ENCODE measurements around the gene ATRNL1.

The ATRNL1 gene

GRCh38 chr10:115136616-115137015 lies 43.5 kb downstream of the ATRNL1 start:
- H3K4me3 ChIP-seq (ENCODE audit: low read length): no peak overlapping the region
- DNase-seq (ENCODE audit: low read depth): no peak
- no peak for TF ChIP-seq CTCF (IDR thresholded peaks at IDR 0.05; ENCODE audit: insufficient read depth, low read depth, low read length, missing control alignments)

- no peak overlapping the region for H3K4me3 ChIP-seq (ENCODE audit: low read length)
- peak; percentile 28 for TF ChIP-seq CTCF (IDR thresholded peaks at IDR 0.05; ENCODE audit: insufficient read depth, low read depth, low read length, missing control alignments)
- DNase-seq (ENCODE audit: low read depth): peak; percentile 13
These were observed 48.1 kb downstream of the ATRNL1 start for GRCh38 chr10:115141254-115141653.

- DNase-seq (ENCODE audit: low read depth): no peak
- no peak overlapping the region for H3K4me3 ChIP-seq (ENCODE audit: low read length)
- TF ChIP-seq CTCF (IDR thresholded peaks at IDR 0.05; ENCODE audit: insufficient read depth, low read depth, low read length, missing control alignments): no peak
These were observed 64.2 kb downstream of the ATRNL1 start for GRCh38 chr10:115157357-115157756.

GRCh38 chr10:115163129-115163528 lies 70.0 kb downstream of the ATRNL1 start:
- no peak for TF ChIP-seq CTCF (IDR thresholded peaks at IDR 0.05; ENCODE audit: insufficient read depth, low read depth, low read length, missing control alignments)
- DNase-seq (ENCODE audit: low read depth): no peak
- no peak overlapping the region for H3K4me3 ChIP-seq (ENCODE audit: low read length)

GRCh38 chr10:115164220-115164619 lies 71.1 kb downstream of the ATRNL1 start:
- no peak for TF ChIP-seq CTCF (IDR thresholded peaks at IDR 0.05; ENCODE audit: insufficient read depth, low read depth, low read length, missing control alignments)
- H3K4me3 ChIP-seq (ENCODE audit: low read length): no peak overlapping the region
- no peak for DNase-seq (ENCODE audit: low read depth)

GRCh38 chr10:115167751-115168150 lies 74.6 kb downstream of the ATRNL1 start:
- TF ChIP-seq CTCF (IDR thresholded peaks at IDR 0.05; ENCODE audit: insufficient read depth, low read depth, low read length, missing control alignments): no peak
- no peak overlapping the region for H3K4me3 ChIP-seq (ENCODE audit: low read length)
- peak; percentile 27 for DNase-seq (ENCODE audit: low read depth)

- peak; percentile 23 for TF ChIP-seq CTCF (IDR thresholded peaks at IDR 0.05; ENCODE audit: insufficient read depth, low read depth, low read length, missing control alignments)
- no peak overlapping the region for H3K4me3 ChIP-seq (ENCODE audit: low read length)
- DNase-seq (ENCODE audit: low read depth): peak; percentile 7
These were observed 78.3 kb downstream of the ATRNL1 start for GRCh38 chr10:115171392-115171960.

Measured in epithelial cell of esophagus (primary cell).